SKM-1 (cell line): ENCODE data around the gene ACVR1.
"Not testable (repeated sequence)": the region's sequence is repeated elsewhere in the genome, so short reads cannot be mapped to it uniquely, and the experiment has no call there.

ENCODE experiments used
- DNase-seq: peaks from one replicate; lab custom pipeline; 2025; ENCODE audit not compliant: unreplicated experiment; lab: John Stamatoyannopoulos, UW

The ACVR1 gene

GRCh38 chr2:157830696-157831570, 45.2 kb downstream of the ACVR1 start:
- no peak for DNase-seq

- no peak for DNase-seq
Observed at GRCh38 chr2:157830266-157830665, 45.9 kb downstream of the ACVR1 start.

- DNase-seq = no peak
Observed at GRCh38 chr2:157827377-157827776, 48.8 kb downstream of the ACVR1 start.

- not testable (repeated sequence) for DNase-seq
Observed at GRCh38 chr2:157826644-157827043, 49.5 kb downstream of the ACVR1 start.

- no peak for DNase-seq
Observed at GRCh38 chr2:157825885-157826284, 50.2 kb downstream of the ACVR1 start.

- no peak for DNase-seq
Observed at GRCh38 chr2:157822993-157823392, 53.1 kb downstream of the ACVR1 start.

GRCh38 chr2:157822533-157822932, 53.6 kb downstream of the ACVR1 start:
- no peak for DNase-seq

- no peak for DNase-seq
Observed at GRCh38 chr2:157821519-157822131, 54.5 kb downstream of the ACVR1 start.

- DNase-seq = no peak
Observed at GRCh38 chr2:157820193-157820592, 55.9 kb downstream of the ACVR1 start.

- DNase-seq = no peak
Observed at GRCh38 chr2:157819761-157820160, 56.4 kb downstream of the ACVR1 start.

- DNase-seq = no peak
Observed at GRCh38 chr2:157818227-157818626, 57.9 kb downstream of the ACVR1 start.

GRCh38 chr2:157815421-157815820, 60.7 kb downstream of the ACVR1 start:
- DNase-seq = no peak

GRCh38 chr2:157813467-157813866, 62.7 kb downstream of the ACVR1 start:
- no peak for DNase-seq

- DNase-seq = no peak
Observed at GRCh38 chr2:157810037-157810436, 66.1 kb downstream of the ACVR1 start.

GRCh38 chr2:157809212-157809611, 66.9 kb downstream of the ACVR1 start:
- DNase-seq = no peak

- DNase-seq = no peak
Observed at GRCh38 chr2:157808421-157808820, 67.7 kb downstream of the ACVR1 start.

GRCh38 chr2:157806426-157807077, 69.6 kb downstream of the ACVR1 start:
- DNase-seq = no peak

GRCh38 chr2:157805519-157805918, 70.6 kb downstream of the ACVR1 start:
- DNase-seq = no peak

GRCh38 chr2:157804355-157804754, 71.8 kb downstream of the ACVR1 start:
- DNase-seq = no peak

GRCh38 chr2:157803952-157804351, 72.2 kb downstream of the ACVR1 start:
- DNase-seq = no peak

- DNase-seq = no peak
Observed at GRCh38 chr2:157803476-157803875, 72.7 kb downstream of the ACVR1 start.
